Nephron (organoid): ENCODE data around the gene MYADML2.

ENCODE experiments used
- H3K27ac Mint-ChIP-seq, 3 experiments: 2 replicates each; pipeline ENCODE4 v1.8.0; 2020; ENCODE audit warnings: mixed read lengths in 3 of 3, mild to moderate bottlenecking in 2 of 3, moderate library complexity in 1 of 3
- H3K27me3 Mint-ChIP-seq: 2 replicates; pipeline ENCODE4 v1.8.0; 2021; ENCODE audit warnings: low read depth, mild to moderate bottlenecking, moderate library complexity, mixed read lengths
- H3K36me3 Mint-ChIP-seq: 2 replicates; pipeline ENCODE4 v1.8.0; 2020; ENCODE audit warnings: low read depth, mixed read lengths
- H3K4me1 Mint-ChIP-seq: 2 replicates; pipeline ENCODE4 v1.8.0; 2020; ENCODE audit warnings: mixed read lengths
- H3K4me3 Mint-ChIP-seq, 3 experiments: 2 replicates each; pipeline ENCODE4 v1.8.0; 2020; ENCODE audit warnings: mild to moderate bottlenecking in 3 of 3, mixed read lengths in 3 of 3, moderate library complexity in 2 of 3
- H3K9me3 Mint-ChIP-seq: 2 replicates; pipeline ENCODE4 v1.8.0; 2020; ENCODE audit warnings: mixed read lengths
- TF ChIP-seq, protein P1 (sequence below), 3 experiments: fragments of 200-600 bp; sonication (generic); IDR thresholded peaks; one replicate each; pipeline ENCODE4 v1.5.0; 2021; ENCODE audit warnings: antibody characterized with exemption in 3 of 3; ENCODE audit not compliant: unreplicated experiment in 3 of 3

Gene MYADML2

DNA sequence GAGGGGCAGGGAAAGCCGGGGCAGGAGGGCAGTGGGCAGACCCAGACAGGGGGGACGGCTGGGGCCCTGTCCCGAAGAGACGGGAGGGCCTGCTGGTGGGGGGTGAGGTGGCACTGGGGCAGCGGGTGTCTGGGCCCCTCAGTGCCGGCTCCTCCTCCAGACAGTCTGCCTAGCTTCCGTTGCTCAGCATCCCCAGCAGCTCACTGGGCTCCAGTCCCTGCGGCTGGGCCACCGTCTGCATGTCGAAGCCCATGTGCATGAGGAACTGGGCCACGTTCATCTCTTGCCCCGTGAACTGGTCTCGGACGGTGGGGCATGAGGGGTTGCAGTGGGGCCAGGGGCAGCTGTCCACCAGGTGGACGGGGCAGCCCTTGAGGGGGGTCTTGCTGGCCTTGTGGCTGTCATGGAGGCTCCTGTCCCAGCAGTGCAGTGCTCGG is 5.8 kb upstream of the MYADML2 start:
- Mint-ChIP-seq H3K27me3 (peaks cover 10% of the 10 kb centered on the region), H3K27ac (no peak overlapping the region), H3K4me1 (no peaks in the 10 kb centered on the region), H3K36me3 (no peaks in the 10 kb centered on the region), H3K9me3 (no peaks in the 10 kb centered on the region), H3K4me3 (no peak overlapping the region)
- TF ChIP-seq, protein P1, sequence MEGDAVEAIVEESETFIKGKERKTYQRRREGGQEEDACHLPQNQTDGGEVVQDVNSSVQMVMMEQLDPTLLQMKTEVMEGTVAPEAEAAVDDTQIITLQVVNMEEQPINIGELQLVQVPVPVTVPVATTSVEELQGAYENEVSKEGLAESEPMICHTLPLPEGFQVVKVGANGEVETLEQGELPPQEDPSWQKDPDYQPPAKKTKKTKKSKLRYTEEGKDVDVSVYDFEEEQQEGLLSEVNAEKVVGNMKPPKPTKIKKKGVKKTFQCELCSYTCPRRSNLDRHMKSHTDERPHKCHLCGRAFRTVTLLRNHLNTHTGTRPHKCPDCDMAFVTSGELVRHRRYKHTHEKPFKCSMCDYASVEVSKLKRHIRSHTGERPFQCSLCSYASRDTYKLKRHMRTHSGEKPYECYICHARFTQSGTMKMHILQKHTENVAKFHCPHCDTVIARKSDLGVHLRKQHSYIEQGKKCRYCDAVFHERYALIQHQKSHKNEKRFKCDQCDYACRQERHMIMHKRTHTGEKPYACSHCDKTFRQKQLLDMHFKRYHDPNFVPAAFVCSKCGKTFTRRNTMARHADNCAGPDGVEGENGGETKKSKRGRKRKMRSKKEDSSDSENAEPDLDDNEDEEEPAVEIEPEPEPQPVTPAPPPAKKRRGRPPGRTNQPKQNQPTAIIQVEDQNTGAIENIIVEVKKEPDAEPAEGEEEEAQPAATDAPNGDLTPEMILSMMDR (IDR thresholded peaks at IDR 0.05; ENCODE audit: unreplicated experiment in 3 of 3): no peak

DNA sequence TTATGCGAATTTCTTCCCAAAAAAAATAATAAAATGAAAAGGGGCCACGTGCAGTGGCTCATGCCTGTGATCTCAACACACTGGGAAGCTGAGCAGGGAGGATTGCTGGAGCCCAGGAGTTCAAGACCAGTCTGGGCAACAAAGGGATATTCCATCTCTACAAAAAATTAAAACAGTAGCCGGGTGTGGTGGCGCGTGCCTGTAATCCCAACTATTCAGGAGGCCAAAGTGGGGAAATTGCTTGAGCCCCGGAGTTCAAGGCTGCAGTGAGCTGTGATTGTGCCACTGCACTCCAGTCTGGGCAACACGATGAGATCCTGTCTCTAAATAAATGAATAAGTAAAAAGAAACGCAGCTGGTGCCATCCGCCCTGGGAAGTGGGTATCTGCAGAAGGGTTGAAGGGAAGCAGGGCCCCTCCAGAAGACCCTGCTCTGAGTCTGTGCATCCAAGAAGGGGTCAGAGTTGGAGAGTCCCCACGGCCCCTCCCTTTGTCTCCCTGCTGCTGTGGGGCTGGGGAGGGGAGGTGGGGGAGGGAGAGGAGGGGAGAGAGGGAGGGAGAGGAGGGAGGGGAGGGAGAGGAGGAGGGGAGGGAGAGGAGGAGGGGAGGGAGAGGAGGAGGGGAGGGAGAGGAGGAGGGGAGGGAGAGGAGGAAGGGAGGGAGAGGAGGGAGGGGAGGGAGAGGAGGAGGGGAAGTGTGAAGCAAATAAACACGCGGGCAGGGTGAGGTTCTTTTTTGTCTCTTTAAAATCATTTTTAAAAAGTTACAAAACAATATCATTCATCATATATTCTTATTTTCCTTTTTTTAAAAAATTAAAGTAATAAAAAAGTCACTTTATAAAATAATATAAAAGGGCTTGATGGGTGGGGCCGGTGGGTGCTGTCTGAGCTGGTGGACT is 5.0 kb upstream of the MYADML2 start:
- no peaks in the 10 kb centered on the region for H3K9me3 Mint-ChIP-seq
- H3K36me3 Mint-ChIP-seq: no peaks in the 10 kb centered on the region
- TF ChIP-seq, protein P1 (IDR thresholded peaks at IDR 0.05; ENCODE audit: unreplicated experiment in 3 of 3): no peak
- H3K27ac Mint-ChIP-seq: no peak overlapping the region
- no peaks in the 10 kb centered on the region for H3K4me1 Mint-ChIP-seq
- no peak overlapping the region for H3K4me3 Mint-ChIP-seq
- H3K27me3 Mint-ChIP-seq: peaks cover 4% of the 10 kb centered on the region

DNA sequence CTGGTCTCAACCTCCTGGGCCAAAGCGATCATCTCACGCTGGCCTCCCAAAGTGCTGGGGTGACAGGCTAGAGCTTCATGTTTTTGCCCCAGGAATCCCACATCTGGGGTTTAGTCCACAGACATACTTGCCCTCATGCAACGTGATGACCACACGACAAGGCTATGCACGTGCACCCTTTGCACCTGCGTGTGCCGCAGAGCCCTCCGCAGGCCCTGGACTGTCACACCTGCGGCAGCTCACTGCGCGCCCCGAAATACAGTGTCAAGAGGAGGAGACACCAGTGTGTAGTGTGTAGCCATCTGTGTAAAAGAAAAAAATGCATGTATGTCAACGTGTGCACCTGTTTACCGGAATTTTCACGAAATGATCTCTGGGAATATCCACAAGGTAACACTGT is 3.5 kb upstream of the MYADML2 start:
- no peaks in the 10 kb centered on the region for H3K36me3 Mint-ChIP-seq
- H3K27ac Mint-ChIP-seq: no peak overlapping the region
- H3K9me3 Mint-ChIP-seq: no peaks in the 10 kb centered on the region
- peaks cover 4% of the 10 kb centered on the region for H3K27me3 Mint-ChIP-seq
- no peak overlapping the region for H3K4me3 Mint-ChIP-seq
- TF ChIP-seq, protein P1 (IDR thresholded peaks at IDR 0.05; ENCODE audit: unreplicated experiment in 3 of 3): no peak
- H3K4me1 Mint-ChIP-seq: no peaks in the 10 kb centered on the region

DNA sequence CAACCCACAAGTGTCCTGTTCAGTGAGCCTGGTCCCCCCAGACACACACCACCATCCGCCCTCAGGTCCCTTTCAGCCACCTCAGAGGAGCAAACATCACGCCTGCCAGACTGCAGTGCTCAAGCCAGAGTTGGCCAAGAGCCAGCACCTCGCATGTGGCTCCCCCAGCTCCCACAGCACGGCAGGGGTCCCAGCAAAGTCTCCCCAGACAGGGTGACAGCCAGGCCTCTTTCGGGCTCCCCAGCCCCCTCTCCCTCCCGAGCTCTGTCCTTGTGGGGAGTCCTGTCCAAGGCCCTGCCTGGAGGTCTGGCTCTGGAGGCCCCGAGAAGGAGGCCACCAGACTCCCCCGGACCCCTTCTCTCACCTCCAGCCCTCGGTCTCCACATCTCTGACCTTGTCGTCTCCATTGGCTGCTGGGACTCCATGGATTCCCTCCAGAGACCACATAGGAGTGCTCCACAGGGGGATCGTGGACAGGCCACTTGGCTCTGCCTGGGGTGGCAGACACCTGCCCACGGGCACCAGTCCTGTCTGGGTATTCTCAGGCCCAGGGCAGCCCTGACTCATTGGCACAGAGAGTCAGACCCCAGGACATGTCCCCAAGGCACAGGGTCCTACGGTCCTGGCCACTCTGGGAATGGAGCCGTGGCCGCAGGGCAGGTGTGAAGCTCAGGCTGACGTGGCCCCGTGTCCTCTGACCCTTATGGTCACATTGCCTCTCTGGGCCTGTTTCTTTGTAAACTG is 1.8 kb upstream of the MYADML2 start:
- TF ChIP-seq, protein P1 (IDR thresholded peaks at IDR 0.05; ENCODE audit: unreplicated experiment in 3 of 3): no peak
- H3K4me1 Mint-ChIP-seq: no peaks in the 10 kb centered on the region
- peaks cover 6% of the 10 kb centered on the region for H3K27me3 Mint-ChIP-seq
- no peak overlapping the region for H3K4me3 Mint-ChIP-seq
- no peaks in the 10 kb centered on the region for H3K9me3 Mint-ChIP-seq
- no peaks in the 10 kb centered on the region for H3K36me3 Mint-ChIP-seq
- no peak overlapping the region for H3K27ac Mint-ChIP-seq

DNA sequence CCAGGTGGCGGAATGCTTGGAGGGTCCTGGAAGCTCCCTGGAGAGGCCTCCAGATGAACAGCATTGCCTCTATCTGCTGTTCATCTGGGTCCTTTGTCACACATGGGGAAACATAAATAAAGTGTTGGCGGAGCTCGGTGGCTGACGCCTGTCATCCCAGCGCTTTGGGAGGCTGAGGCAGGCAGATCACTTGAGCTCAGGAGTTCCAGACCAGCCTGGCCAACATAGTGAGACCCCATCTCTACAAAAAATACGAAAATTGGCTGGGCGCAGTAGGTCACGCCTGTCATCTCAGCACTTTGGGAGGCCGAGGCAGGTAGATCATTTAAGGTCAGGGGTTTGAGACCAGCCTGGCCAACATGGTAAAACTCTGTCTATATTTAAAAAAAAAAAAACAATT is 2.2 kb downstream of the MYADML2 start:
- no peaks in the 10 kb centered on the region for H3K9me3 Mint-ChIP-seq
- H3K27me3 Mint-ChIP-seq: peaks cover 3% of the 10 kb centered on the region
- no peaks in the 10 kb centered on the region for H3K36me3 Mint-ChIP-seq
- TF ChIP-seq, protein P1 (IDR thresholded peaks at IDR 0.05; ENCODE audit: unreplicated experiment in 3 of 3): no peak
- peaks cover 6% of the 10 kb centered on the region for H3K4me1 Mint-ChIP-seq
- no peak overlapping the region for H3K27ac Mint-ChIP-seq
- no peak overlapping the region for H3K4me3 Mint-ChIP-seq
